ENCODE measurements around the gene HECA.
A peak's percentile ranks its signal among the peaks of the same experiment; 100 is the strongest.
"Not testable (repeated sequence)": the region's sequence is repeated elsewhere in the genome, so short reads cannot be mapped to it uniquely, and the experiment has no call there.

HECA gene

GRCh38 chr6:139154881-139155547, 20.1 kb downstream of the HECA start:
- CTCF ChIA-PET, result interaction anchor here (1.0 kb wide), 1 partner anchor 11 kb away, joined by 3 read pairs; no protein-coding TSS in a partner anchor
- TF ChIP-seq CTCF (IDR thresholded peaks at IDR 0.05; ENCODE audit: insufficient read depth, low read length, missing control alignments), result no peak
- no peak for DNase-seq (ENCODE audit: low read depth, low spot score)
- POLR2A ChIA-PET, result no interaction called here
- no peak overlapping the region for H3K4me3 ChIP-seq (ENCODE audit: low read depth, low read length)

GRCh38 chr6:139156102-139156501, 21.2 kb downstream of the HECA start:
- ChIA-PET CTCF (interaction anchor here (1.0 to 1.2 kb wide), 2 partner anchors 63 to 209 kb away, joined by 3 to 4 read pairs; no protein-coding TSS in a partner anchor), POLR2A (no interaction called here)
- DNase-seq (ENCODE audit: low read depth, low spot score), result no peak
- no peak overlapping the region for H3K4me3 ChIP-seq (ENCODE audit: low read depth, low read length)
- TF ChIP-seq CTCF (IDR thresholded peaks at IDR 0.05; ENCODE audit: insufficient read depth, low read length, missing control alignments), result no peak

- no peak for TF ChIP-seq CTCF (IDR thresholded peaks at IDR 0.05; ENCODE audit: insufficient read depth, low read length, missing control alignments)
- ChIA-PET POLR2A (no interaction called here), CTCF (interaction anchor here (1.0 to 1.2 kb wide), 2 partner anchors 63 to 208 kb away, joined by 3 to 4 read pairs; no protein-coding TSS in a partner anchor)
- peak overlapping the region; percentile 34 for H3K4me3 ChIP-seq (ENCODE audit: low read depth, low read length)
- DNase-seq (ENCODE audit: low read depth, low spot score), result no peak
Measured at GRCh38 chr6:139156551-139156950, 21.7 kb downstream of the HECA start.

- H3K4me3 ChIP-seq (ENCODE audit: low read depth, low read length); CTCF ChIA-PET; POLR2A ChIA-PET; DNase-seq (ENCODE audit: low read depth, low spot score): not testable (repeated sequence)
Measured at GRCh38 chr6:139157086-139157485, 22.2 kb downstream of the HECA start.

GRCh38 chr6:139159016-139159415, 24.1 kb downstream of the HECA start:
- no peak for DNase-seq (ENCODE audit: low read depth, low spot score)
- CTCF ChIA-PET, result interaction anchor here (1.2 kb wide), 2 partner anchors 9 to 10 kb away, joined by 3 read pairs; no protein-coding TSS in a partner anchor
- TF ChIP-seq CTCF (IDR thresholded peaks at IDR 0.05; ENCODE audit: insufficient read depth, low read length, missing control alignments), result no peak
- POLR2A ChIA-PET, result interaction anchor here (0.5 to 0.6 kb wide), 2 partner anchors 169 to 785 kb away, joined by 3 to 5 read pairs; no protein-coding TSS in a partner anchor
- no peak overlapping the region for H3K4me3 ChIP-seq (ENCODE audit: low read depth, low read length)

- no peak overlapping the region for H3K4me3 ChIP-seq (ENCODE audit: low read depth, low read length)
- CTCF ChIA-PET, result no interaction called here
- POLR2A ChIA-PET, result no interaction called here
- TF ChIP-seq CTCF (IDR thresholded peaks at IDR 0.05; ENCODE audit: insufficient read depth, low read length, missing control alignments), result no peak
- no peak for DNase-seq (ENCODE audit: low read depth, low spot score)
Measured at GRCh38 chr6:139161169-139161568, 26.3 kb downstream of the HECA start.
